Measurements from ENCODE around the gene ARMC2. TPM values are rescaled to one million over a fixed set of nuclear protein-coding genes. Genes with fewer than 3 reads are reported as not detected.

Gene ARMC2
- total RNA-seq, 1 donor from 2014 or later: 5.2 TPM

DNA sequence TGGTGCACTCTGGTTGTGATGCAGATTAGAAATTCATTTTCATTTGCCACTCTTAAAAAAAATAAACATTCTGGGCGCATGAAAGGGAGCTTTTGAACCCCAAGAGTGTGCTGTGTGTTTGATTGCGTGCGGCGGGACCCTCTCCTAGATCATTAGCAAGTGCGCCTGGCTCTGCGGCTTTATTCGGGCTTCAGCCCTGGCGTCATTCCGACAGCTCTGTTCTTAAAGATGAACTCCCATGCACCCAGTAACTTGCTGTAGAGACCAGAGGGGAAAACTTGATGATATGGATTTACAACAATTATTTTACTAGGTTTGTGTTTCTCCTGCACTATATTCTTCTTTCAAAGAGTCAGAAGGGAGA lies 48.9 kb upstream of the ARMC2 start:
- Mint-ChIP-seq H3K27me3 (ENCODE audit: low read depth, unreplicated experiment) (peaks cover 5% of the 10 kb centered on the region), H3K4me3 (ENCODE audit: unreplicated experiment) (no peak overlapping the region), H3K9me3 (ENCODE audit: unreplicated experiment) (no peaks in the 10 kb centered on the region), H3K36me3 (ENCODE audit: low read depth, unreplicated experiment) (no peaks in the 10 kb centered on the region), H3K4me1 (ENCODE audit: low read depth, unreplicated experiment) (peaks cover 17% of the 10 kb centered on the region), H3K27ac (ENCODE audit: unreplicated experiment) (no peak overlapping the region)
- no peak overlapping the region for H3K4me2 ChIP-seq (ENCODE audit: low read length)
- H3K4me3 ChIP-seq (ENCODE audit: insufficient read depth, low read depth, low read length): no peak overlapping the region
- no peaks in the 10 kb centered on the region for H4K20me1 ChIP-seq (ENCODE audit: insufficient read depth, low read length)
- no peak overlapping the region for H3K9ac ChIP-seq (ENCODE audit: low read length)
- no peaks in the 10 kb centered on the region for H3K27me3 ChIP-seq (ENCODE audit: insufficient read depth, low read length)
- no peak overlapping the region for H3K27ac ChIP-seq (ENCODE audit: low read depth, low read length)
- H3K79me2 ChIP-seq (ENCODE audit: insufficient read depth, low read length): no peaks in the 10 kb centered on the region
- no peaks in the 10 kb centered on the region for H3K4me1 ChIP-seq (ENCODE audit: insufficient read depth, low read length)
- no peak for TF ChIP-seq EZH2 (IDR thresholded peaks at IDR 0.05; ENCODE audit: insufficient read depth, low read length)
- TF ChIP-seq, protein P1, sequence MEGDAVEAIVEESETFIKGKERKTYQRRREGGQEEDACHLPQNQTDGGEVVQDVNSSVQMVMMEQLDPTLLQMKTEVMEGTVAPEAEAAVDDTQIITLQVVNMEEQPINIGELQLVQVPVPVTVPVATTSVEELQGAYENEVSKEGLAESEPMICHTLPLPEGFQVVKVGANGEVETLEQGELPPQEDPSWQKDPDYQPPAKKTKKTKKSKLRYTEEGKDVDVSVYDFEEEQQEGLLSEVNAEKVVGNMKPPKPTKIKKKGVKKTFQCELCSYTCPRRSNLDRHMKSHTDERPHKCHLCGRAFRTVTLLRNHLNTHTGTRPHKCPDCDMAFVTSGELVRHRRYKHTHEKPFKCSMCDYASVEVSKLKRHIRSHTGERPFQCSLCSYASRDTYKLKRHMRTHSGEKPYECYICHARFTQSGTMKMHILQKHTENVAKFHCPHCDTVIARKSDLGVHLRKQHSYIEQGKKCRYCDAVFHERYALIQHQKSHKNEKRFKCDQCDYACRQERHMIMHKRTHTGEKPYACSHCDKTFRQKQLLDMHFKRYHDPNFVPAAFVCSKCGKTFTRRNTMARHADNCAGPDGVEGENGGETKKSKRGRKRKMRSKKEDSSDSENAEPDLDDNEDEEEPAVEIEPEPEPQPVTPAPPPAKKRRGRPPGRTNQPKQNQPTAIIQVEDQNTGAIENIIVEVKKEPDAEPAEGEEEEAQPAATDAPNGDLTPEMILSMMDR (IDR thresholded peaks at IDR 0.05; ENCODE audit: insufficient read depth, low read depth, low read length): no peak
- DNase-seq (ENCODE audit: low read depth) (no peak), FAIRE-seq (no peak)
- no peaks in the 10 kb centered on the region for H3K9me3 ChIP-seq (ENCODE audit: insufficient read depth, low read depth, low read length)
- H3K36me3 ChIP-seq (ENCODE audit: insufficient read depth, low read length): no peaks in the 10 kb centered on the region
- no peak overlapping the region for H2AFZ ChIP-seq (ENCODE audit: low read depth, low read length)

DNA sequence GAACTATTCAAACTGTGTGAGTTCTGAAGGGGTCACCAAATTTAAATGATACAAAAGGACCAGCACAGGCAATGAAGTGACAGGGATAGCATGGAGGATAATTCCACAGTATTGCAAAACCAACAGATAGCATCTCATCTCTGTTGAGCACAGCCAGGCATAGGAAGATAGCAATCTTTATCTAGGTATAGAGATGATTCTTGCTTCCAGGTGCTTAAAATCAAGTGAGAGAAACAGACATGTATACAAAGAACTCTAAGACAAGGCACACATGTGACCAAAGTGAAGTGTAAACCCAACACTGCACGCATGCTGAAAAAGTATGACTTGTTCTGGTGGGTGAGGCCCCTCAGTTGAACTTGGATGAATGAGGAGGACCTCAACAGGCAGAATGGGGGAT lies 48.4 kb upstream of the ARMC2 start:
- no peak overlapping the region for H2AFZ ChIP-seq (ENCODE audit: low read depth, low read length)
- no peaks in the 10 kb centered on the region for H3K79me2 ChIP-seq (ENCODE audit: insufficient read depth, low read length)
- DNase-seq (ENCODE audit: low read depth): no peak
- no peaks in the 10 kb centered on the region for H3K27me3 ChIP-seq (ENCODE audit: insufficient read depth, low read length)
- H3K4me2 ChIP-seq (ENCODE audit: low read length): no peak overlapping the region
- Mint-ChIP-seq H3K9me3 (ENCODE audit: unreplicated experiment) (no peaks in the 10 kb centered on the region), H3K4me1 (ENCODE audit: low read depth, unreplicated experiment) (peaks cover 17% of the 10 kb centered on the region), H3K27ac (ENCODE audit: unreplicated experiment) (no peak overlapping the region), H3K27me3 (ENCODE audit: low read depth, unreplicated experiment) (peaks cover under 1% of the 10 kb centered on the region), H3K36me3 (ENCODE audit: low read depth, unreplicated experiment) (no peaks in the 10 kb centered on the region), H3K4me3 (ENCODE audit: unreplicated experiment) (no peak overlapping the region)
- H3K36me3 ChIP-seq (ENCODE audit: insufficient read depth, low read length): no peaks in the 10 kb centered on the region
- H3K4me1 ChIP-seq (ENCODE audit: insufficient read depth, low read length): no peaks in the 10 kb centered on the region
- no peak overlapping the region for H3K9ac ChIP-seq (ENCODE audit: low read length)
- H3K9me3 ChIP-seq (ENCODE audit: insufficient read depth, low read depth, low read length): no peaks in the 10 kb centered on the region
- no peak overlapping the region for H3K27ac ChIP-seq (ENCODE audit: low read depth, low read length)
- no peaks in the 10 kb centered on the region for H4K20me1 ChIP-seq (ENCODE audit: insufficient read depth, low read length)
- FAIRE-seq: no peak
- TF ChIP-seq, protein P1 (IDR thresholded peaks at IDR 0.05; ENCODE audit: insufficient read depth, low read depth, low read length): no peak
- TF ChIP-seq EZH2 (IDR thresholded peaks at IDR 0.05; ENCODE audit: insufficient read depth, low read length): no peak
- no peak overlapping the region for H3K4me3 ChIP-seq (ENCODE audit: insufficient read depth, low read depth, low read length)

DNA sequence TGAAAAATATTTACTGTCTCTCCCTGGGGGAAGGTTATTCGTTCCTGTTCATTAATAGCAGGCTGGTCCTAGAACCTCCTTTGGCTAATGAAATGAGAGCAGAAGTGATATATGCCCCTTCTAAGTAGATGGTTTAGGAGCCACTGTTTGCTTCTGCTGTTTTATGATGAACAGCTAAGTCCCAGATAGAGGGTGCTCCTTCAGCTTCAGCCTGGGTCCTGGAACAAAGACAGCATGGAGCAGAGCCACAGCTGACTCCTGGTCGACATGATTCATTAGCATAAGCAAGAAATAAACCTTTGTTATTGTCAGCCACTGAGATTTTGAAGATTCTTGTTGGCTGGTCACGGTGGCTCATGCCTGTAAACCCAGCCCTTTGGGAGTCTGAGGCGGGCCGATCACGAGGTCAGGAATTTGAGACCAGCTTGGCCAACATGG lies 47.8 kb upstream of the ARMC2 start:
- no peaks in the 10 kb centered on the region for H3K27me3 ChIP-seq (ENCODE audit: insufficient read depth, low read length)
- no peak overlapping the region for H2AFZ ChIP-seq (ENCODE audit: low read depth, low read length)
- H3K27ac Mint-ChIP-seq (ENCODE audit: unreplicated experiment): no peak overlapping the region
- no peaks in the 10 kb centered on the region for H3K27me3 Mint-ChIP-seq (ENCODE audit: low read depth, unreplicated experiment)
- H3K36me3 Mint-ChIP-seq (ENCODE audit: low read depth, unreplicated experiment): no peaks in the 10 kb centered on the region
- H4K20me1 ChIP-seq (ENCODE audit: insufficient read depth, low read length): no peaks in the 10 kb centered on the region
- no peak for TF ChIP-seq EZH2 (IDR thresholded peaks at IDR 0.05; ENCODE audit: insufficient read depth, low read length)
- TF ChIP-seq, protein P1 (IDR thresholded peaks at IDR 0.05; ENCODE audit: insufficient read depth, low read depth, low read length): no peak
- FAIRE-seq (no peak), DNase-seq (ENCODE audit: low read depth) (peak; percentile 20)
- H3K36me3 ChIP-seq (ENCODE audit: insufficient read depth, low read length): no peaks in the 10 kb centered on the region
- H3K9me3 Mint-ChIP-seq (ENCODE audit: unreplicated experiment): no peaks in the 10 kb centered on the region
- H3K4me3 Mint-ChIP-seq (ENCODE audit: unreplicated experiment): no peak overlapping the region
- H3K9me3 ChIP-seq (ENCODE audit: insufficient read depth, low read depth, low read length): no peaks in the 10 kb centered on the region
- peaks cover 17% of the 10 kb centered on the region for H3K4me1 Mint-ChIP-seq (ENCODE audit: low read depth, unreplicated experiment)
- H3K4me3 ChIP-seq (ENCODE audit: insufficient read depth, low read depth, low read length): no peak overlapping the region
- H3K27ac ChIP-seq (ENCODE audit: low read depth, low read length): no peak overlapping the region
- no peaks in the 10 kb centered on the region for H3K4me1 ChIP-seq (ENCODE audit: insufficient read depth, low read length)
- no peak overlapping the region for H3K9ac ChIP-seq (ENCODE audit: low read length)
- H3K4me2 ChIP-seq (ENCODE audit: low read length): no peak overlapping the region
- H3K79me2 ChIP-seq (ENCODE audit: insufficient read depth, low read length): no peaks in the 10 kb centered on the region
